NB4 (cell line): ENCODE results near the gene PRKCE.

Source experiments
- CTCF ChIP-seq: IDR thresholded peaks from one replicate; pipeline ENCODE4 v1.5.1; 2012; ENCODE audit warnings: low read depth, low read length
- POLR2A ChIP-seq: IDR thresholded peaks from 2 replicates; pipeline ENCODE4 v1.6.1; 2011; ENCODE audit warnings: mild to moderate bottlenecking; ENCODE audit not compliant: insufficient read length; ENCODE audit errors: extremely low read depth

GRCh38 chr2:45732946-45733345 is 81.5 kb downstream of the PRKCE start:
- TF ChIP-seq CTCF (no peak), POLR2A (no peak)
